H1 (cell line): Measurements from ENCODE around the gene PXDN.

Experiments
- ATF2 ChIP-seq: IDR thresholded peaks from 2 replicates; pipeline ENCODE4 v1.6.1; 2012; ENCODE audit warnings: low read length, inconsistent platforms
- JUND ChIP-seq: IDR thresholded peaks from 2 replicates; pipeline ENCODE4 v1.6.1; 2011; ENCODE audit warnings: mild to moderate bottlenecking, improper control_type of control experiment, low read length
- POLR2A ChIP-seq, 2 experiments: IDR thresholded peaks; 1 replicate in 1 of 2; 2 replicates in 1 of 2; pipeline ENCODE4 v1.6.1; 2011; ENCODE audit warnings: low read depth in 2 of 2, low read length in 2 of 2, mild to moderate bottlenecking in 2 of 2; ENCODE audit errors: control extremely low read depth in 1 of 2
- TAF1 ChIP-seq: IDR thresholded peaks from 2 replicates; pipeline ENCODE4 v1.6.1; 2011; ENCODE audit warnings: mild to moderate bottlenecking, low read depth, low read length

GRCh38 chr2:1766425-1766824 lies 22.1 kb upstream of the PXDN start:
- TF ChIP-seq TAF1 (no peak), JUND (no peak), ATF2 (no peak), POLR2A (IDR thresholded peaks at IDR 0.05; ENCODE audit: control extremely low read depth in 1 of 2, low read depth in 2 of 2, low read length in 2 of 2) (no peak)
